Measurements from ENCODE around the gene NCOA7. TPM values are rescaled to one million over a fixed set of nuclear protein-coding genes. Genes with fewer than 3 reads are reported as not detected.

NCOA7 gene
- total and polyA plus RNA-seq, 4 donors: 8.6 to 40.9 (median 17.6) TPM

GRCh38 chr6:125882243-125882642 is 91.5 kb downstream of the NCOA7 start:
- Histone ChIP-seq H3K36me3 (ENCODE audit: control insufficient read depth in 4 of 4, insufficient read depth in 3 of 4, low read depth in 1 of 4, low read length in 3 of 4) (peaks cover 0 to 32% (median 23%) of the 10 kb centered on the region in 4 donors), H3K4me1 (ENCODE audit: control insufficient read depth in 4 of 4, insufficient read depth in 4 of 4, low read length in 3 of 4) (no peaks in the 10 kb centered on the region), H3K27ac (ENCODE audit: low read depth in 1 of 2, low read length in 2 of 2) (no peak overlapping the region), H3K9ac (ENCODE audit: low read depth in 1 of 2, low read length in 2 of 2) (no peak overlapping the region), H3K4me3 (ENCODE audit: low read depth in 1 of 3, low read length in 3 of 3) (no peak overlapping the region), H3K27me3 (ENCODE audit: control insufficient read depth in 4 of 4, insufficient read depth in 4 of 4, low read length in 3 of 4) (no peaks in the 10 kb centered on the region), H3K9me3 (ENCODE audit: control insufficient read depth in 4 of 4, low read length in 3 of 4) (no peaks in the 10 kb centered on the region)
- no peak for DNase-seq (ENCODE audit: low spot score)
- TF ChIP-seq, protein P1, sequence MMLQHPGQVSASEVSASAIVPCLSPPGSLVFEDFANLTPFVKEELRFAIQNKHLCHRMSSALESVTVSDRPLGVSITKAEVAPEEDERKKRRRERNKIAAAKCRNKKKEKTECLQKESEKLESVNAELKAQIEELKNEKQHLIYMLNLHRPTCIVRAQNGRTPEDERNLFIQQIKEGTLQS (IDR thresholded peaks at IDR 0.05): no peak
- no peak for TF ChIP-seq EGR1 (IDR thresholded peaks at IDR 0.05; ENCODE audit: low read depth in 2 of 2)
- no peak for TF ChIP-seq JUND (IDR thresholded peaks at IDR 0.05)
- TF ChIP-seq FOXA2 (IDR thresholded peaks at IDR 0.05): no peak
- no peak for TF ChIP-seq CTCF (IDR thresholded peaks at IDR 0.05; ENCODE audit: low read depth, low read length, missing input control)
- TF ChIP-seq SP1 (IDR thresholded peaks at IDR 0.05): no peak
- TF ChIP-seq, protein P2, sequence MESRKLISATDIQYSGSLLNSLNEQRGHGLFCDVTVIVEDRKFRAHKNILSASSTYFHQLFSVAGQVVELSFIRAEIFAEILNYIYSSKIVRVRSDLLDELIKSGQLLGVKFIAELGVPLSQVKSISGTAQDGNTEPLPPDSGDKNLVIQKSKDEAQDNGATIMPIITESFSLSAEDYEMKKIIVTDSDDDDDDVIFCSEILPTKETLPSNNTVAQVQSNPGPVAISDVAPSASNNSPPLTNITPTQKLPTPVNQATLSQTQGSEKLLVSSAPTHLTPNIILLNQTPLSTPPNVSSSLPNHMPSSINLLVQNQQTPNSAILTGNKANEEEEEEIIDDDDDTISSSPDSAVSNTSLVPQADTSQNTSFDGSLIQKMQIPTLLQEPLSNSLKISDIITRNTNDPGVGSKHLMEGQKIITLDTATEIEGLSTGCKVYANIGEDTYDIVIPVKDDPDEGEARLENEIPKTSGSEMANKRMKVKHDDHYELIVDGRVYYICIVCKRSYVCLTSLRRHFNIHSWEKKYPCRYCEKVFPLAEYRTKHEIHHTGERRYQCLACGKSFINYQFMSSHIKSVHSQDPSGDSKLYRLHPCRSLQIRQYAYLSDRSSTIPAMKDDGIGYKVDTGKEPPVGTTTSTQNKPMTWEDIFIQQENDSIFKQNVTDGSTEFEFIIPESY (IDR thresholded peaks at IDR 0.05): no peak
- no peak for TF ChIP-seq RXRA (IDR thresholded peaks at IDR 0.05)
- no peak for TF ChIP-seq FOXA1 (IDR thresholded peaks at IDR 0.05)
- no peak for TF ChIP-seq YY1 (IDR thresholded peaks at IDR 0.05)
- WGBS: over 99% methylated on average over 4 of the region's 4 CpGs

DNA sequence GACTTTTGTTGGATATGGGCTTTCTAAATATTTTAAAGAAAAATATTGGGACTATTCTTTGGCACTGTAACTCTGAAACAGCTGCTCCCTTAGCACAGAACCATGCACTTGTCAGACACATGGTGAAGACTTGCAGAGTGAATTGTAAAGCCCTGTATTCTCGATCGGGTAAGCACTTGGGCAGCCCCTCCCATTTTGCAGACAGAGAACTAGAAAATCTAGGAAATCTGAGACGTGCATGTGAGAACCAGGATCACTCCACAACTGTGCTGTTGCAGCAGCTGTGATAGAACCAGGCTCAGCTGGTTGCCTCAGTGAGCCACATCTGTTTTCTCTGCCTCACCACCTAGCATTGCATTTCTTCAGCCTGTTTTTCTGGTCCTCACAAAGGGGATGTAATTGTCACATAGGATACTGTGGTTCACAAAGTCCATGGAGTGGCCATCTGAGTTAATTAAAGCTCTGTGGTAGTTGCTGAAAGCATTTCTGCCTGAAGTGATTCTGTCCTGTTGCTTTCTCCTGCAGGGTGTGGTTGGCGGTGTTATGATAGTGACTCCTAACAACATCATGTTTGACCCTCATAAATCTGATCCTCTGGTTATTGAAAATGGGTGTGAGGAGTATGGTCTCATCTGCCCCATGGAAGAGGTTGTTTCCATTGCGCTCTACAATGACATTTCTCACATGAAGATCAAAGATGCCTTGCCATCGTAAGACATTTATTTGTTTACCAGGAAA is 94.0 kb downstream of the NCOA7 start:
- no peak overlapping the region for H3K27ac ChIP-seq (ENCODE audit: low read depth in 1 of 2, low read length in 2 of 2)
- no peak overlapping the region for H3K9ac ChIP-seq (ENCODE audit: low read depth in 1 of 2, low read length in 2 of 2)
- H3K36me3 ChIP-seq (ENCODE audit: control insufficient read depth in 4 of 4, insufficient read depth in 3 of 4, low read depth in 1 of 4, low read length in 3 of 4): peaks cover 0 to 42% (median 26%) of the 10 kb centered on the region in 4 donors
- TF ChIP-seq REST (IDR thresholded peaks at IDR 0.05) (no peak), RAD21 (IDR thresholded peaks at IDR 0.05) (no peak), HNF4G (IDR thresholded peaks at IDR 0.05) (no peak), HNF4A (conservative IDR thresholded peaks at IDR 0.05) (no peak), YY1 (IDR thresholded peaks at IDR 0.05) (no peak), RXRA (IDR thresholded peaks at IDR 0.05) (no peak), TAF1 (conservative IDR thresholded peaks at IDR 0.05) (no peak), GABPA (IDR thresholded peaks at IDR 0.05 in 1 of 2, conservative IDR thresholded peaks at IDR 0.05 in 1 of 2) (no peak), CTCF (IDR thresholded peaks at IDR 0.05; ENCODE audit: low read depth, low read length, missing input control) (no peak), EGR1 (IDR thresholded peaks at IDR 0.05; ENCODE audit: low read depth in 2 of 2) (no peak), NR2F2 (IDR thresholded peaks at IDR 0.05) (no peak), FOXA2 (IDR thresholded peaks at IDR 0.05) (no peak), SP1 (IDR thresholded peaks at IDR 0.05) (no peak), MAX (IDR thresholded peaks at IDR 0.05) (no peak)
- TF ChIP-seq, protein P1 (IDR thresholded peaks at IDR 0.05): no peak
- peaks cover 0 to 1% (median 0%) of the 10 kb centered on the region in 4 donors for H3K4me1 ChIP-seq (ENCODE audit: control insufficient read depth in 4 of 4, insufficient read depth in 4 of 4, low read length in 3 of 4)
- no peak for DNase-seq (ENCODE audit: low spot score)
- H3K4me3 ChIP-seq (ENCODE audit: low read depth in 1 of 3, low read length in 3 of 3): no peak overlapping the region
- no peaks in the 10 kb centered on the region for H3K9me3 ChIP-seq (ENCODE audit: control insufficient read depth in 4 of 4, low read length in 3 of 4)
- WGBS: 90% methylated on average over 6 of the region's 6 CpGs
- no peaks in the 10 kb centered on the region for H3K27me3 ChIP-seq (ENCODE audit: control insufficient read depth in 4 of 4, insufficient read depth in 4 of 4, low read length in 3 of 4)

All from liver (tissue), 9 donors.